Esophagus squamous epithelium (tissue), 5 donors: ENCODE results near the gene GALR2. TPM values are rescaled to one million over a fixed set of nuclear protein-coding genes. Genes with fewer than 3 reads are reported as not detected.

ENCODE experiments used
- DNase-seq: peaks from one replicate; lab custom pipeline; 2025; lab: John Stamatoyannopoulos, UW
- H3K27ac ChIP-seq, 4 donors: fragments of 200-600 bp; sonication (generic); one replicate each; pipeline ENCODE4 v1.5.1; 2016 to 2019; ENCODE audit warnings: mild to moderate bottlenecking in 1 of 4
- H3K27me3 ChIP-seq, 4 donors: fragments of 200-600 bp; sonication (generic); 1 replicate in 3 of 4; 2 replicates in 1 of 4; pipeline versions ENCODE4 v1.5.1 to v1.6.0; 2017 to 2021; ENCODE audit warnings: antibody characterized with exemption in 1 of 4
- H3K36me3 ChIP-seq, 3 donors: fragments of 200-600 bp; sonication (generic); one replicate each; pipeline ENCODE4 v1.5.1; 2016 to 2019
- H3K4me1 ChIP-seq, 3 donors: fragments of 200-600 bp; sonication (generic); one replicate each; pipeline ENCODE4 v1.5.1; 2017 to 2019
- H3K4me3 ChIP-seq, 4 donors: fragments of 200-600 bp; sonication (generic); 1 replicate in 3 of 4; 2 replicates in 1 of 4; pipeline ENCODE4 v1.5.1; 2016 to 2019; ENCODE audit warnings: mild to moderate bottlenecking in 2 of 4, moderate library complexity in 1 of 4
- H3K9me3 ChIP-seq, 3 donors: fragments of 200-600 bp; sonication (generic); one replicate each; pipeline ENCODE4 v1.5.1; 2016 to 2019
- CTCF ChIP-seq, 6 experiments: fragments of 450-650 bp in 4 of 6; fragments of 200-600 bp in 2 of 6; sonication (generic) in 2 of 6; IDR thresholded peaks; one replicate each; pipeline ENCODE4 v1.5.1; 2016 to 2019; ENCODE audit warnings: antibody characterized with exemption in 6 of 6, mild to moderate bottlenecking in 4 of 6, moderate library complexity in 4 of 6
- POLR2A ChIP-seq, 4 donors: fragments of 450-650 bp; IDR thresholded peaks; one replicate each; pipeline ENCODE4 v1.6.1; 2017; ENCODE audit warnings: antibody characterized with exemption in 4 of 4, mild to moderate bottlenecking in 4 of 4, moderate library complexity in 3 of 4
- WGBS, 2 donors: methylation state at CpG; one replicate each; pipeline ENCODE4 v1.1.5; 2018; 5-methylcytosine and 5-hydroxymethylcytosine counted together
- intact Hi-C: fragments of 100-400 bp; cut with DNase I; formaldehyde crosslinking; loops from one replicate; pipeline ENCODE4 v1.15.0; 2022
- total RNA-seq, 4 donors: library from RNA; depleted of rRNA; stranded (reverse); fragments of >200 nt; gene quantifications; one replicate each; pipeline ENCODE4 v1.1.0, GENCODE V29; 2016
- donor health status: DM: yes; HTN: yes; CAD: no.

GALR2 gene
- total RNA-seq, 4 donors from 2014 or later = 0.32 to 1.6 (median 0.44) TPM; not detected in 1

GRCh38 chr17:76085066-76085730 is 10.6 kb downstream of the GALR2 start:
- H3K4me3 ChIP-seq = no peak overlapping the region
- H3K4me1 ChIP-seq = peaks cover 0 to 12% (median 0%) of the 10 kb centered on the region in 3 donors
- 77 to 89% methylated on average over 6 to 12 of the region's 17 CpGs for WGBS, 2 donors
- no peak overlapping the region for H3K27ac ChIP-seq
- no peaks in the 10 kb centered on the region for H3K9me3 ChIP-seq
- peaks cover 0 to 6% (median 0%) of the 10 kb centered on the region in 4 donors for H3K27me3 ChIP-seq
- intact Hi-C loops = no loop called here
- DNase-seq = no peak
- no peak for TF ChIP-seq CTCF (IDR thresholded peaks at IDR 0.05)
- no peak for TF ChIP-seq POLR2A (IDR thresholded peaks at IDR 0.05)
- H3K36me3 ChIP-seq = peaks cover 54 to 87% (median 65%) of the 10 kb centered on the region in 3 donors

- Histone ChIP-seq H3K36me3 (peaks cover 59 to 93% (median 66%) of the 10 kb centered on the region in 3 donors), H3K4me3 (no peak overlapping the region), H3K4me1 (peaks cover 0 to 13% (median 0%) of the 10 kb centered on the region in 3 donors), H3K27me3 (no peaks in the 10 kb centered on the region), H3K9me3 (no peaks in the 10 kb centered on the region), H3K27ac (no peak overlapping the region)
- DNase-seq = no peak
- intact Hi-C loops = no loop called here
- WGBS, 2 donors = 83 to 94% methylated on average over 4 to 12 of the region's 13 CpGs
- TF ChIP-seq CTCF (IDR thresholded peaks at IDR 0.05) (no peak), POLR2A (IDR thresholded peaks at IDR 0.05) (no peak)
Observed at GRCh38 chr17:76085731-76086366, 11.3 kb downstream of the GALR2 start.

GRCh38 chr17:76086384-76086783 is 11.8 kb downstream of the GALR2 start:
- TF ChIP-seq POLR2A (IDR thresholded peaks at IDR 0.05) (no peak), CTCF (IDR thresholded peaks at IDR 0.05) (no peak)
- intact Hi-C loops = no loop called here
- DNase-seq = no peak
- Histone ChIP-seq H3K9me3 (no peaks in the 10 kb centered on the region), H3K4me3 (no peak overlapping the region), H3K4me1 (peaks cover 0 to 19% (median 0%) of the 10 kb centered on the region in 3 donors), H3K27ac (no peak overlapping the region), H3K27me3 (no peaks in the 10 kb centered on the region), H3K36me3 (peaks cover 59 to 99% (median 66%) of the 10 kb centered on the region in 3 donors)
- WGBS, 2 donors = 80% methylated on average over 1 of the region's 9 CpGs; no CpG with 5 or more reads in 1 of the 2 donors

- no peak for TF ChIP-seq POLR2A (IDR thresholded peaks at IDR 0.05)
- no peak for TF ChIP-seq CTCF (IDR thresholded peaks at IDR 0.05)
- Histone ChIP-seq H3K4me3 (no peak overlapping the region), H3K27me3 (no peaks in the 10 kb centered on the region), H3K27ac (no peak overlapping the region), H3K9me3 (no peaks in the 10 kb centered on the region), H3K36me3 (peaks cover 63 to 100% (median 69%) of the 10 kb centered on the region in 3 donors), H3K4me1 (peaks cover 0 to 25% (median 0%) of the 10 kb centered on the region in 3 donors)
- WGBS, 2 donors = 90% methylated on average over 2 of the region's 11 CpGs; no CpG with 5 or more reads in 1 of the 2 donors
- intact Hi-C loops = no loop called here
- DNase-seq = no peak
Observed at GRCh38 chr17:76087531-76087930, 12.9 kb downstream of the GALR2 start.
